Suprapubic skin (tissue), 4 donors: ENCODE results near the gene PELI2. TPM values are rescaled to one million over a fixed set of nuclear protein-coding genes. Genes with fewer than 3 reads are reported as not detected.

Source experiments
- DNase-seq, 2 donors: peaks; one replicate each; pipeline ENCODE4 v3.0.0-alpha.2; 2019; ENCODE audit warnings: low spot score in 2 of 2
- H3K27ac ChIP-seq: fragments of 200-600 bp; sonication (generic); one replicate; pipeline ENCODE4 v1.5.1; 2019
- H3K27me3 ChIP-seq: fragments of 200-600 bp; sonication (generic); one replicate; pipeline ENCODE4 v1.5.1; 2019
- H3K36me3 ChIP-seq: fragments of 200-600 bp; sonication (generic); one replicate; pipeline ENCODE4 v1.5.1; 2019
- H3K4me1 ChIP-seq: fragments of 200-600 bp; sonication (generic); one replicate; pipeline ENCODE4 v1.5.1; 2019
- H3K4me3 ChIP-seq: fragments of 200-600 bp; sonication (generic); one replicate; pipeline ENCODE4 v1.5.1; 2019; ENCODE audit warnings: mild to moderate bottlenecking
- H3K9me3 ChIP-seq: fragments of 200-600 bp; sonication (generic); one replicate; pipeline ENCODE4 v1.5.1; 2019
- EP300 ChIP-seq: sonication (generic); formaldehyde crosslinking; IDR thresholded peaks from one replicate; pipeline ENCODE4 v1.6.1; 2017; ENCODE audit warnings: antibody characterized with exemption
- POLR2A ChIP-seq, 2 donors: fragments of 450-650 bp; IDR thresholded peaks; one replicate each; pipeline ENCODE4 v1.6.1; 2017; ENCODE audit warnings: antibody characterized with exemption in 2 of 2, mild to moderate bottlenecking in 2 of 2, moderate library complexity in 2 of 2
- POLR2AphosphoS5 ChIP-seq, 3 donors: sonication (generic); formaldehyde crosslinking; IDR thresholded peaks; one replicate each; pipeline ENCODE4 v1.6.1; 2017; ENCODE audit warnings: antibody characterized with exemption in 3 of 3
- WGBS: methylation state at CpG from one replicate; pipeline ENCODE4 v1.1.5; 2018; 5-methylcytosine and 5-hydroxymethylcytosine counted together
- total RNA-seq, 4 donors: library from RNA; depleted of rRNA; stranded (reverse); fragments of >200 nt; gene quantifications; one replicate each; pipeline ENCODE4 v1.1.0, GENCODE V29; 2016
- TF ChIP-seq, protein P1 (sequence below), 2 donors: fragments of 200-600 bp in 1 of 2; fragments of 450-650 bp in 1 of 2; sonication (generic) in 1 of 2; IDR thresholded peaks; one replicate each; pipeline ENCODE4 v1.5.1; 2016 to 2019; ENCODE audit warnings: antibody characterized with exemption in 2 of 2, mild to moderate bottlenecking in 1 of 2, moderate library complexity in 1 of 2

Gene PELI2
- total RNA-seq, 4 donors from 2014 or later, result 6.9 to 19.4 (median 12.6) TPM

- TF ChIP-seq POLR2AphosphoS5 (IDR thresholded peaks at IDR 0.05), result no peak
- H3K27ac ChIP-seq, result no peak overlapping the region
- H3K9me3 ChIP-seq, result no peaks in the 10 kb centered on the region
- no peak for DNase-seq
- no peak overlapping the region for H3K4me3 ChIP-seq
- peaks cover 19% of the 10 kb centered on the region for H3K4me1 ChIP-seq
- H3K27me3 ChIP-seq, result no peaks in the 10 kb centered on the region
- 70% methylated on average over 2 of the region's 2 CpGs for WGBS
- no peaks in the 10 kb centered on the region for H3K36me3 ChIP-seq
Measured at GRCh38 chr14:56177036-56177435, 58.8 kb downstream of the PELI2 start.

- Histone ChIP-seq H3K27ac (no peak overlapping the region), H3K4me3 (no peak overlapping the region), H3K9me3 (no peaks in the 10 kb centered on the region), H3K27me3 (no peaks in the 10 kb centered on the region), H3K4me1 (no peaks in the 10 kb centered on the region), H3K36me3 (no peaks in the 10 kb centered on the region)
- WGBS, result 66% methylated on average over 4 of the region's 4 CpGs
- TF ChIP-seq, protein P1, sequence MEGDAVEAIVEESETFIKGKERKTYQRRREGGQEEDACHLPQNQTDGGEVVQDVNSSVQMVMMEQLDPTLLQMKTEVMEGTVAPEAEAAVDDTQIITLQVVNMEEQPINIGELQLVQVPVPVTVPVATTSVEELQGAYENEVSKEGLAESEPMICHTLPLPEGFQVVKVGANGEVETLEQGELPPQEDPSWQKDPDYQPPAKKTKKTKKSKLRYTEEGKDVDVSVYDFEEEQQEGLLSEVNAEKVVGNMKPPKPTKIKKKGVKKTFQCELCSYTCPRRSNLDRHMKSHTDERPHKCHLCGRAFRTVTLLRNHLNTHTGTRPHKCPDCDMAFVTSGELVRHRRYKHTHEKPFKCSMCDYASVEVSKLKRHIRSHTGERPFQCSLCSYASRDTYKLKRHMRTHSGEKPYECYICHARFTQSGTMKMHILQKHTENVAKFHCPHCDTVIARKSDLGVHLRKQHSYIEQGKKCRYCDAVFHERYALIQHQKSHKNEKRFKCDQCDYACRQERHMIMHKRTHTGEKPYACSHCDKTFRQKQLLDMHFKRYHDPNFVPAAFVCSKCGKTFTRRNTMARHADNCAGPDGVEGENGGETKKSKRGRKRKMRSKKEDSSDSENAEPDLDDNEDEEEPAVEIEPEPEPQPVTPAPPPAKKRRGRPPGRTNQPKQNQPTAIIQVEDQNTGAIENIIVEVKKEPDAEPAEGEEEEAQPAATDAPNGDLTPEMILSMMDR (IDR thresholded peaks at IDR 0.05), result no peak
- TF ChIP-seq POLR2A (IDR thresholded peaks at IDR 0.05), result no peak
- TF ChIP-seq EP300, result no peak
- no peak for TF ChIP-seq POLR2AphosphoS5 (IDR thresholded peaks at IDR 0.05)
- no peak for DNase-seq
Measured at GRCh38 chr14:56180754-56181542, 62.7 kb downstream of the PELI2 start.

DNA sequence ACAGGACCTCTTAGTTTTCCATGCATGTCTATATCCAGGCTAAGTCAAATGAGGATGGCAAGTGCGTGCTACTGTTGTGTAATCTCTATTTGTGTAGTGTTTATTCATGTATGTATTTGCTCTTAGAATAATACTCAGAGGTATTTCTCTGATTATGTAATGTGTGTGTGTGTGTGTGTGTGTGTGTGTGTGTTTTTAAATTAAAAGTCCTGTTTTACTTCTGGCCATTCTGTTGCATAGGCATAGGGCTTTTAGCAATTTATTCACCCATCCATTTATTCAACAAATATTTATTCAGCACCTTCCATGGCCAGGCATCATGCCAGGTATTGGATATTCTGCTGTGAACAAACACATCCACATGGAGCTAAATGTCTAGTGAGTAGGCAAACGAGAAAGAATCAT lies 63.5 kb downstream of the PELI2 start:
- Histone ChIP-seq H3K36me3 (no peaks in the 10 kb centered on the region), H3K4me1 (no peaks in the 10 kb centered on the region), H3K27ac (no peak overlapping the region), H3K27me3 (no peaks in the 10 kb centered on the region), H3K9me3 (no peaks in the 10 kb centered on the region), H3K4me3 (no peak overlapping the region)
- TF ChIP-seq, protein P1 (IDR thresholded peaks at IDR 0.05), result no peak
- no peak for TF ChIP-seq POLR2A (IDR thresholded peaks at IDR 0.05)
- TF ChIP-seq POLR2AphosphoS5 (IDR thresholded peaks at IDR 0.05), result no peak
- TF ChIP-seq EP300, result no peak
- DNase-seq, result no peak
- 81% methylated on average over 2 of the region's 2 CpGs for WGBS

DNA sequence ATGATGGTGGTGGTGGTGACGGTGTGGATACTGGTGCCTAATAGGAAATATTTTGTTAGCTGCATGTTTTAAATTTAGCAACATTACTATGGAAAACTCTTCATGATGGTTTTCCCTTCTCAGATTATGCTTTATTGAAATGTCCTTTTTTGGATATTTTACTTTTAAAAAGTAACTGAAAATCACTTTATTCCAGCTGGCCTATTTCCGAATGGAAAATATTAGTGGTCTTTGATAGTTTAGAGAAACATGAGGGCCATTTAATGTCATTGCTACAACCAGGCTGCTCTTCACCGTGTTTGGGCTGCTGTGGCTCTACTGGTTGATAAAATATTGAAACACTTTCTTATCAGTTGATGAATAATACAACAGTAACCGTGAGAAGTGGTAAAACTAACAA lies 64.2 kb downstream of the PELI2 start:
- H3K27me3 ChIP-seq, result no peaks in the 10 kb centered on the region
- no peaks in the 10 kb centered on the region for H3K9me3 ChIP-seq
- 80% methylated on average over 4 of the region's 4 CpGs for WGBS
- no peak for TF ChIP-seq POLR2A (IDR thresholded peaks at IDR 0.05)
- no peak for TF ChIP-seq POLR2AphosphoS5 (IDR thresholded peaks at IDR 0.05)
- TF ChIP-seq, protein P1 (IDR thresholded peaks at IDR 0.05), result no peak
- TF ChIP-seq EP300, result no peak
- H3K4me3 ChIP-seq, result no peak overlapping the region
- no peak for DNase-seq
- no peak overlapping the region for H3K27ac ChIP-seq
- H3K36me3 ChIP-seq, result no peaks in the 10 kb centered on the region
- no peaks in the 10 kb centered on the region for H3K4me1 ChIP-seq

DNA sequence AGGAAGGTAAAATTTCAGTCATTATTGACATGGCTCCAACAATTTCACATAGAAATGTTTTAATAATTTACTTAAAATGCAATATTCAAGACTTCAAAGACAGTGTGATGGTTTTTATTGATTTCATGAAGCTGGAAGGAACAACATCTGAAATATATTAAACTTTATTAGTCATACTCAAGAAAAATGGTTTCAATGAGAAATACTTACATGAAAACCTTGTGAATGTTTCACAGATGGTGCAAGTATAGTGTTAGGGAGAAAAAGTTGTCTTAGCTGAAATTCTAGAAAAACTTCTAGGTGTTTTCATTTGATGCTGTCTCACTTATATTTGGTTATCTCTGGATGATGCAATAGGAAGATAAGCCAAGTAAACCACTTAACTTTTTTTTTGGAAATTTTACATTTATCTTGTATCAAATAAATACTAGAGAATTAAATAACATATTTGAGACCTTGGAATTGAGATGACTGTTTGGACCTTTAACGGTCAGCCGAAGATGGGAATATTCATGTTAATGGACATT lies 65.5 kb downstream of the PELI2 start:
- DNase-seq, result no peak
- Histone ChIP-seq H3K27ac (no peak overlapping the region), H3K27me3 (no peaks in the 10 kb centered on the region), H3K4me1 (no peaks in the 10 kb centered on the region), H3K4me3 (no peak overlapping the region), H3K9me3 (no peaks in the 10 kb centered on the region), H3K36me3 (no peaks in the 10 kb centered on the region)
- TF ChIP-seq, protein P1 (IDR thresholded peaks at IDR 0.05), result no peak
- no peak for TF ChIP-seq POLR2AphosphoS5 (IDR thresholded peaks at IDR 0.05)
- TF ChIP-seq POLR2A (IDR thresholded peaks at IDR 0.05), result no peak
- TF ChIP-seq EP300, result no peak
- WGBS, result 76% methylated on average over 2 of the region's 2 CpGs
